ENCODE results near the gene PDIA2. TPM values are rescaled to one million over a fixed set of nuclear protein-coding genes. Genes with fewer than 3 reads are reported as not detected.

PDIA2 gene
- total RNA-seq, 1 donor from 2014 or later = not detected

GRCh38 chr16:280552-280951 is 2.4 kb upstream of the PDIA2 start, which contains the start of gene ARHGDIG:
Gene ARHGDIG, plus strand, starts transcription at chr16:280591. Its CDS starts 90 bp downstream, at chr16:280681.
- DNase-seq (ENCODE audit: low read depth) = no peak

- DNase-seq (ENCODE audit: low read depth) = no peak
These were observed 1.8 kb upstream of the PDIA2 start for GRCh38 chr16:280991-281659.

DNA sequence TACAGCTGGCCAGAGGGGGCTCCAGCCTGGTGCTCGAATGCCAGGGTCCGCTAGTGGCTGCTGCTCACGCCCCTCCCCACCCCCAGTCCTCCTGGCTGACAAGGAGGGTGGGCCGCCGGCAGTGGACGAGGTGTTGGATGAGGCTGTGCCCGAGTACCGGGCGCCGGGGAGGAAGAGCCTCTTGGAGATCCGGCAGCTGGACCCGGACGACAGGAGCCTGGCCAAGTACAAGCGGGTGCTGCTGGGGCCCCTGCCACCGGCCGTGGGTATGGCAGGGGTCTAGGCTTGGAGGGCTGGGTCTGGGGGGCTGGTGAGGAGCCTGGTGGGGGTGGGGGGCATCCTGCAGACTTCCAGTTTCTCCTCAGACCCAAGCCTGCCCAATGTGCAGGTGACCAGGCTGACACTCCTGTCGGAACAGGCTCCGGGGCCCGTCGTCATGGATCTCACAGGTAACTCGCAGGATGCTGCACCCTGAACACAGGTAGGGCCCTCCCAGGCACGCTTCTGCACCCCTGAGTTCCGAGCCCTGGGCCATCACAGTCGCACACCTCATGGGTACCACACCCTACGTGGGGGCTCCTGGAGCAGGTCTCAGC is 1.2 kb upstream of the PDIA2 start:
- no peak for DNase-seq (ENCODE audit: low read depth)

DNA sequence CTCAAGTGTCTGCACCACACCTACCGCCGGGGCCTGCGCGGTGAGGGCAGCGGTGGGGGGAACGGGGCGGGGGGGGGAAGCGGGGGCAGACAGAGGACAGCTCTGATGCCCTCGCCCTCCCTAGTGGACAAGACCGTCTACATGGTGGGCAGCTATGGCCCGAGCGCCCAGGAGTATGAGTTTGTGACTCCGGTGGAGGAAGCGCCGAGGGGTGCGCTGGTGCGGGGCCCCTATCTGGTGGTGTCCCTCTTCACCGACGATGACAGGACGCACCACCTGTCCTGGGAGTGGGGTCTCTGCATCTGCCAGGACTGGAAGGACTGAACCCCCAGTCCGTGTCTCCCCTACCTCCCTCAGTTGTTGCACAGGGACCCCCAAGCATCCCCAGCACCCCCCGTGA is 473 bp upstream of the PDIA2 start:
- DNase-seq (ENCODE audit: low read depth) = no peak

- DNase-seq (ENCODE audit: low read depth) = no peak
These were observed 1.5 kb downstream of the PDIA2 start for GRCh38 chr16:284204-285120.

DNA sequence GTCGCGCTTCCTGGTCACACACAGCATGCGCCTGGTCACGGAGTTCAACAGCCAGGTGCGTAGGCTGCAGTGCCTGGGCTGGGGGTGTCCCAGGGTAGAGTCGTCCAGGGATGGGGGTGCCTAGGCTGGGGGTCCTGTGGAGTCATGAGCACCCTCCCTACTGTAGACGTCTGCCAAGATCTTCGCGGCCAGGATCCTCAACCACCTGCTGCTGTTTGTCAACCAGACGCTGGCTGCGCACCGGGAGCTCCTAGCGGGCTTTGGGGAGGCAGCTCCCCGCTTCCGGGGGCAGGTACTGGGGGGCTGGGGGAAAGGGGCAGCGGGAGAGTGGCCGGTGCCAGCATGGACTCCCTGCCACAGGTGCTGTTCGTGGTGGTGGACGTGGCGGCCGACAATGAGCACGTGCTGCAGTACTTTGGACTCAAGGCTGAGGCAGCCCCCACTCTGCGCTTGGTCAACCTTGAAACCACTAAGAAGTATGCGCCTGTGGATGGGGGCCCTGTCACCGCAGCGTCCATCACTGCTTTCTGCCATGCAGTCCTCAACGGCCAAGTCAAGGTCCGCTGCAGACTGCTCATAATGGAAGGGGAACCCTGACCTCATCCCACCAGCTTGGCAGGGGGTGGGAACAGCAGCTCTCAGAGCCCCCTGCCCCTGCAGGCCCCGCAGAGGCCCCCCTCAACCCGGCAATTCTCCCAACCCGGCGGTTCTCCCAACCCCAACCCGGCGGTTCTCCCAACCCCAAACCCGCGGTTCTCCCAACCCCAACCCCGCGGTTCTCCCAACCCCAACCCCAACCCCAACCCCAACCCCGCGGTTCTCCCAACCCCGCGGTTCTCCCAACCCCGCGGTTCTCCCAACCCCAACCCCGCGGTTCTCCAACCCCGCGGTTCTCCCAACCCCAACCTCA is 2.4 kb downstream of the PDIA2 start:
- DNase-seq (ENCODE audit: low read depth) = peak; percentile 64

GRCh38 chr16:286491-287297 is 3.7 kb downstream of the PDIA2 start:
- DNase-seq (ENCODE audit: low read depth) = no peak

DNA sequence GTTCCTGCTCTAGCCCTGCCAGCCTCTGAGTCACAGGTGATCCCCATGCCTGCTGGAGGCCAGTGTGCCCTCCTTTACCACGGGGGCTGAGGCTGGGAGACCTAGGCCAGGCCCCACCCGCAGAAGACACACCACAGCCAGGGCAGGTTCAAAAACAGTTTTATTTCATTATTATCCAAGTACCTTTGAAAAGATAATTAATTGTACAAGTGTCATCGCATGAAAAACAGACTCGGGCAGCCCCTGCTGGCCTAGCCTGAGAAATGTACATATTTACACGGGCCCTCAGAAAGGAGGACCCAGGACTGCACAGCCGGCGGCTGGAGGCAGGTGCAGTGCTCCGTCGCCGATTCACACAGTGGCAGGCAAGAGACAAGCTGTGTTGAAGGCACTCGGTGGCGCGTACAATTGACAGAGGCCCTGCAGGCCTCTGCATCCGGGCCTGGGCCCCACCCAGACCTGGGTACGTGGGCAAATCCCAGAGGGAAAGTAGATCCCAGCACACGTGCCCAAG is 4.4 kb downstream of the PDIA2 start:
- DNase-seq (ENCODE audit: low read depth) = no peak

- DNase-seq (ENCODE audit: low read depth) = no peak
These were observed 5.3 kb downstream of the PDIA2 start for GRCh38 chr16:287981-288920.

- DNase-seq (ENCODE audit: low read depth) = no peak
These were observed 6.5 kb downstream of the PDIA2 start for GRCh38 chr16:289395-289997.

GRCh38 chr16:290015-290680 is 7.2 kb downstream of the PDIA2 start:
- no peak for DNase-seq (ENCODE audit: low read depth)

GRCh38 chr16:290681-291405 is 7.9 kb downstream of the PDIA2 start:
- no peak for DNase-seq (ENCODE audit: low read depth)

- DNase-seq (ENCODE audit: low read depth) = no peak
These were observed 8.6 kb downstream of the PDIA2 start for GRCh38 chr16:291539-291938.

DNA sequence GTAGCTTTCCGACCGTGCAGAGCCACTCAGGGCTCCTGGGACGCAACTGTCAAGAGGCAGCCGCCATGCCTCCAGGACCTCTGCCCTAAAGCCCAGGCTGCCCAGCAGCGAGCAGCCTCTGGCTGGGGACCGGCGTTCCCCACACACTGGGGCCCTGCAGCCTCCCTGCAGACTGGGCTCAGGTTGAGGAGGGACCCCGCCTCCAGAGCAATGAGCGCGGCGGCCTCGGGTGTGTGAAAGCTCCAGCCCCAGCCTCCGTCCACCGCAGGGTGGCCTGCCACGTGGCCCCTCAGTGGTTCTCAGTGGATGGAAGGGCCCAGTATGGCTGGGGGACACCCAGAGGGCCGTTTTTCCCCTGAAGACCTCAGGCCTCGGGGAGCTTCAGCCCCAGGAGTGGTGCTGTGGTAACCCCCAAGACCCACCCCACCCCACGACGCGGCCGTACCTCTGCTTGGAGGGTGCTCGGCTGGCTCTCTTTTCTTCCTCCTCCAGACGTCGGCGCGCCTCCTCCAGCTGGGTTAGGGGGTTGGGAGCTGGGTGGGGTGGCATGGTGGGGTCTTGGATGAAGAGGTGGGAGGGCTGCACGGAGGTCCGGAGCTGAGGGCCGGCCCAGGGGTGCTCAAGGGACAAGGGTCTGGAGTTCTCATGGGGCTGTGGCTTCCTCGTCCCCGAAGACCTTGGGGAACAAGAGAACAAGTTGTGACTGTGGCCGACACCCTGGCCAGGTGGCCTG is 10.2 kb downstream of the PDIA2 start:
- no peak for DNase-seq (ENCODE audit: low read depth)

DNA sequence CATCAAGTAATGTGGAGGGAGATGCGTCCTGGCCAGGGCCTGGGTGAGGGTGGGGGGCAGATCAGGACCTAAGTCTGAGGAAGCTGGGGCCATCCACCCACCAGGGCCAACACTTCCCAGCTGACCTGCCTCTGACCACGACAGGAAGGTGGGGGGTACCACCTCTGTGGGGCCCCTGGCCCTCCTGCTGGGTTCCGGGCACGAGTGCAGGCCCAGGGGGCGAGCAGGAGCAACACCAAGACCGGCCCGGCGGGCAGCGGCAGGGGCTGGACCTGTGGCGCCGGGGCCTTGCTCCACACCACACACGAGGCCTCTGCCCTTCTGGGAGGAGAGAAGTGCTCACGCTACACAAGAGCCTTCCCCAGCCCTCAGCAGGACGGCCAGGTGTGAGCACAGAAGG is 13.3 kb downstream of the PDIA2 start:
- no peak for DNase-seq (ENCODE audit: low read depth)

- DNase-seq (ENCODE audit: low read depth) = no peak
These were observed 14.0 kb downstream of the PDIA2 start for GRCh38 chr16:296806-297510.
